Mucosa of gallbladder (tissue), 1 donor: ENCODE results near the gene UTF1. TPM values are rescaled to one million over a fixed set of nuclear protein-coding genes. Genes with fewer than 3 reads are reported as not detected.
A peak's percentile ranks its signal among the peaks of the same experiment; 100 is the strongest.

Experiments used
- DNase-seq: peaks from one replicate; pipeline ENCODE4 v3.0.0-alpha.2; 2020; ENCODE audit warnings: low spot score
- total RNA-seq: library from RNA; stranded (reverse); gene quantifications from one replicate; pipeline ENCODE4 v1.2.1, GENCODE V29; 2021
- donor health status: DM: no; HTN: no; CAD: no.

The UTF1 gene
- total RNA-seq, 1 donor from 2014 or later = not detected

GRCh38 chr10:133247681-133248333 is 17.8 kb downstream of the UTF1 start:
- DNase-seq = no peak

GRCh38 chr10:133248334-133248715 is 18.3 kb downstream of the UTF1 start:
- no peak for DNase-seq

DNA sequence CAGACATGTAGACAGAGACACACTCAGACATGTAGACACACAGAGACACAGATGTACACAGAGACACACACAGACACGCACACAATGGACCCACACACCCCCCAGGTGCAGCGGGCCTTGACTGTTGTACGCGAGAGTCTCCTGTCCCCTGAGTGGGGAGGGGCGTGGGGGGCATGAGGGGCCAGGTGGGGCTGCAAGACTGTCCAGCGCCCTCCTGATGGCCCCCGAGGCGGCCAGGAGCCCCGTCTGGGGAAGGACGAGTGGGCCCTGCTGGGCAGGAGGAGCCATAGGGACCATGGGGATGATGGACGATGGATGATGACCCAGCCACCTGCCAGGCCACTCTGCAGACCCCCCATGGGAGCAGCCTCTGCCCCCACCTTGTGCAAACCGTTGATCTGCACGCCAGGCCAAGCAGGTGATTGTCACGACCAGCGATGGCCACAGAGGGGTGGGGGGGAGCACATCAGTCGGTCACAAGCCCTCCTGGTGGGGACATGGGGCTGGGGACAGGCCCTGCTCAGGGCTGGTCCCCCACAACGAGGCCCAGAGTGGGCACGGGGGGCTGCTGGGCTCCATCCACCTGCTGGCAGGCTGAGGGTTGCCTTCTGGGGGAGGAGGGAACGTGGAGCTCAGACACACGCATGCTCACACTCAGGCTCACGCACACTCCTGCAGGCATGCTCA is 19.2 kb downstream of the UTF1 start:
- no peak for DNase-seq

GRCh38 chr10:133249975-133250754 is 20.1 kb downstream of the UTF1 start:
- DNase-seq = no peak

- DNase-seq = no peak
These were observed 21.6 kb downstream of the UTF1 start for GRCh38 chr10:133251388-133252222.

DNA sequence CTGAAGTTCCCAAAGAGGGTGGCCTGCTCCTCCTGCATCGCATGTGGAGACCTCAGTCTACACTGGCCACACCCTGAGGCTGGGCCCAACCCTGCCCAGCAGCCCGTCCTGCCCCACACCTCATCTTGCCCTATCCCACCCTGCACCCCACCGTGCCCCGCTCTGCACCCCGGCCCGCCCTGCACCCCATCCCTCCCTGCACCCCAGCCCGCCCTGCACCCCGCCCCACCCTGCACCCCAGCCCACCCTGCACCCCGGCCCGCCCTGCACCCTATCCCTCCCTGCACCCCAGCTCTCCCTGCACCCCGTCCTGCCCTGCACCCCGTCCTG is 22.2 kb downstream of the UTF1 start:
- no peak for DNase-seq

- no peak for DNase-seq
These were observed 23.4 kb downstream of the UTF1 start for GRCh38 chr10:133253361-133253955.

- no peak for DNase-seq
These were observed 24.6 kb downstream of the UTF1 start for GRCh38 chr10:133254421-133255120.

DNA sequence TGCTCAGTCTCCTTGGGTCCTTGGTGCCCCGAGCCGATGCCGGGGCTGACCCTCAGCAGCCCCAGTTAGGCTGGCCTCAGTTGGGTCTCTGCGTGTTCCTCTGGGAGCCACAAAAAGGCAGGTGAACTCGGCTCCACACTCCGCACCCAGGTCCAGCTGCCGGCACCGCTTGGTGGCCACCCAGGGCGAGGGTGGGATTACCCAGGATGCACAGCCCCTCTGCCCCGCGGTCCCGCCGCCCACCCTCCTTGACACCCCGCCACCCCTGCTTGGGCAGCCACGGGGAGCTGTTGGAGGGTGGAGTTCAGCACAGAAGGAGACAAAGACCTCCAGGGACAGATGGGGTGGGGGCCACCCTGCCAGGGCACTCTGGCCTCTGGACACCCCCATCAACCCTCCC is 25.3 kb downstream of the UTF1 start:
- DNase-seq = no peak

- peak; percentile 64 for DNase-seq
These were observed 27.6 kb downstream of the UTF1 start for GRCh38 chr10:133257489-133258065.

DNA sequence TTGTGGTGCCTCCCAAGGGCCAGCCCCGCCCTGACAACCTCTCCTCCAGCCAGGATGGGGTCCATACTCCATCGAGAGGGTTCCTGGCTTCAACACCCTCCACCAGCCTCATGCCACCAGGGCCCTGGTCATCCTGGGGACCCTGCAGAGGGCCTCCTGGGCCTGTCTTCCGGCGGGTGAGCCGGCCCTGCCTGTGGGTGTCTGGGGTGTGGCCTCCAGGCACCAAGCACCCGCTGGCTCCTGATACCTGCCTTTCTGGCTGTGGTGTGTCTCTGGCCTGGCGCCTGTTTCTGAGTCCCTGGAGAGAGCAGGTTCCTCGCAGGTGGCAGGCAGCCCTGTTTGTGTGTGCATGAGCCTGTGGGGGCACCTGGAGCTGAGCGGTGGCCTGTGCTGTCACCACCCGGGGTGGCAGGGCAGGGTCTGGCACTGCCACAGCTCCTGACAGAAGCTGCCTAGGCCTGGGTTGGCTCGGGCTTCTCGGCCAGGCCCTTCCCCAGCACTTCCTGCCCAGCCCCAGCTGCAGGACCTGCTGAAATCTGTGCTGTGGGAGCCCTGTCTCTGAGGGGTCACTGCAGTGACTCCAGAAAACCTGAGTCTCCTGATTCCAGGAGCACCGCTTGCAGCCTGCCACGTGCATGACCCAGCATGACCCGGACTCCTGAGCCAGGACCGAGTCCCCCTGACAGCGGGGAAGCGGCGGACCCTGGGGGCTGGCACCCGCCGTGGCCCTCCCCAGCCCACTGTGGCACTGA is 28.2 kb downstream of the UTF1 start:
- peak; percentile 66 for DNase-seq

- DNase-seq = peak; percentile 76
These were observed 29.0 kb downstream of the UTF1 start for GRCh38 chr10:133258818-133259601.

- DNase-seq = no peak
These were observed 29.6 kb downstream of the UTF1 start for GRCh38 chr10:133259602-133259989.

DNA sequence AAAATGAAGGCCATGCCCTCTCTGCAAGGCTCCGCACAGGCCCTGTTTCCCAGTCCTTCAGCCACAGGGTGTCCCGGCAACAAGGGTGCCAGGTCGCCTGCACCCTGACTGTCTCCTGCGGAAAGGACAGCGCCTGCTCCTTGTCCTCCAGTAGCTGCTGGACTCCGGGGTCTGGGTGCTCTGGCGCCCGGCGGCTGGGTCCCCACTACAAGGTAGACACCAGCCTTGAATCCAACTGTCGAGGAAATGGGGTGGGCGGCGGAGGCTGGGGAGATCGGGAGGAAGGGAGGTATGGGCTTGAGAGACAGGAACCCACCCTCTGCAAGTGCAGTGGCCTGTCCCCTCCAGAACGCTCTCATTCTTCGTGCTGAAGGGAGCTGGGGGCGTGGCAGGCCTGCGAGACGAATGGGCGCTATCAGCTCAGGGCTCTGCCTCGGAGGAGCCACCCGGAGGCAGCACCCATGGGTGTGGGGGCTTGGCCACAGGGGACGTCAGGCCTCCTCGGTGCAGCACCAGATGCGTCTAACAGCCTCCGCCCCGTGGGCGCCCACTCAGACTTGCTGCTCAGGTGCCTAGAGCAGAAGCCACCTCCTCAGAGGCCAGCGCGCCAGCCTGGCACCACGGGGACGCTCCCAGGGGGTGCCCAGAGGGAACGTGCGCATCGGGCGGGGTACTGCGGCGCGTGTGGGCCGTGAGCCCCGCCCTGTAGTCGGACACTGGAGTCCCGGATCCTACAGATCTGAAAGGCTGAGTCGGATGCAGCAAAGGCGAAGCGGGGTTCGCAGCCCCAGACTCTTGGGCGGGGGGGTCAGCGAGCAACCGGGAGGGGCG is 31.1 kb downstream of the UTF1 start:
- no peak for DNase-seq

DNA sequence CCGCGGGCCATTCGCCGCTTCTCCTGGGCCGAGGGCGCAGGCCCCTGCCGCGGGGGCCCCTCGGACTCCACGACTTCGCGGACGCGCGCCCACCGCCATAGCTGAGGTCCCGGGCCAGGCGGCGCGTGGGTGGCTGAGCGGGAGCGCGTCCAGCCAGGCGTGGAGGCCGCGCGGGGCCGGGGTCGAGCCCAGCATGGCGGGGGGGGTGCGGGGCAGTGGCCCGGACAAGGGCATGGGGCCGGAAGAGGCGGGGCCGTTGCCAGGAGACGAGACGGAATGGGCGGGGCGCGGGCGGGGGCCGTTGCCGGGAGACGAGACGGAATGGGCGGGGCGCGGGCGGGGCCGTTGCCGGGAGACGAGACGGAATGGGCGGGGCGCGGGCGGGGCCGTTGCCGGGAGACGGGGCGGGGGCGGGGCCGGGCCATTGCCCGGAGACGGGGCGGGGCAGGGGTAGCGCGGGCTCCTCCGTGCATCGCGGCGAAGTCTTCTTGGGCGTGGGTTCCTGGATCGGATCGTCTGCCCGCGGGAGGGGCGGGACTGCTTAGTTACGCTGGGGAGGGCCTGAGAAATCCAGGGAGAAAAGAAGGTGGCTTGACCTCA is 31.8 kb downstream of the UTF1 start:
- DNase-seq = peak; percentile 90

DNA sequence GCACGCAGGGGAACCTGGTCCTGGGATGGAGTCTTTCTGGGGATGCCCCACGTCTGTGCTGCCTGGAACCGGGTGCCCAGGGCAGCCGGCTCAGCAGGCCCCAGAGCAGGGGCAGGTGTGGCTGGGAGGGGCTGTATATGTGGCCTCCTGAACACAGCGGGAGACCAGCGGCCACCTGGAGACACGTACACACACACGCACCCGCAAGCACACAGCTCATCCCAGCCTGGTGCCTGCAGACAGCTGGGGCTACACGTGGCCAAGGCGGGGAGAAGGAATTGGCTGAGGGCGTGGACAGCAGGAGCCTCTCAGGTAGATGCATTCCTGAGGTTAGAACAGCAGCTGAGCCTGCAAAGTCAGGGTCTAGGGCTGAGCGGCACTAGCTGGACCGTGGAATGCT is 32.7 kb downstream of the UTF1 start:
- no peak for DNase-seq

GRCh38 chr10:133263674-133264073 is 33.7 kb downstream of the UTF1 start:
- no peak for DNase-seq

- no peak for DNase-seq
These were observed 34.4 kb downstream of the UTF1 start for GRCh38 chr10:133264461-133264860.
